Lower leg skin (tissue), 4 donors: ENCODE data around the gene ITM2C. TPM values are rescaled to one million over a fixed set of nuclear protein-coding genes. Genes with fewer than 3 reads are reported as not detected.

ENCODE experiments used
- DNase-seq, 2 donors: peaks; one replicate each; pipeline ENCODE4 v3.0.0-alpha.2; 2019; ENCODE audit warnings: low spot score in 2 of 2
- H3K4me3 ChIP-seq: fragments of 200-600 bp; sonication (generic); 2 replicates; pipeline ENCODE4 v1.5.1; 2017; ENCODE audit warnings: mild to moderate bottlenecking, low read depth; ENCODE audit not compliant: poor library complexity, severe bottlenecking
- CTCF ChIP-seq, 3 donors: fragments of 450-650 bp; IDR thresholded peaks; one replicate each; pipeline ENCODE4 v1.5.1; 2016; ENCODE audit warnings: antibody characterized with exemption in 3 of 3, mild to moderate bottlenecking in 3 of 3, moderate library complexity in 2 of 3
- POLR2A ChIP-seq, 2 donors: fragments of 450-650 bp; IDR thresholded peaks; one replicate each; pipeline ENCODE4 v1.6.1; 2016 to 2017; ENCODE audit warnings: antibody characterized with exemption in 2 of 2, mild to moderate bottlenecking in 1 of 2, moderate library complexity in 1 of 2
- WGBS, 2 donors: methylation state at CpG; one replicate each; pipeline ENCODE4 v1.1.5; 2018; 5-methylcytosine and 5-hydroxymethylcytosine counted together
- intact Hi-C: fragments of 100-400 bp; cut with DNase I; formaldehyde crosslinking; loops from one replicate; pipeline ENCODE4 v1.15.0; 2023; ENCODE audit warnings: low total_unique reads
- total RNA-seq, 4 donors: library from RNA; depleted of rRNA; stranded (reverse); fragments of >200 nt; gene quantifications; one replicate each; pipeline ENCODE4 v1.1.0, GENCODE V29; 2016

Gene ITM2C
- total RNA-seq, 4 donors from 2014 or later: 12.3 to 19.1 (median 14.0) TPM

GRCh38 chr2:230899287-230899686 lies 34.5 kb downstream of the ITM2C start:
- intact Hi-C loops: no loop called here
- 34 to 43% methylated on average over 5 of the region's 5 CpGs for WGBS, 2 donors
- no peak overlapping the region for H3K4me3 ChIP-seq
- TF ChIP-seq POLR2A (IDR thresholded peaks at IDR 0.05) (no peak), CTCF (IDR thresholded peaks at IDR 0.05) (no peak)
- peak in 1 of 2 donors; percentile 37 for DNase-seq

GRCh38 chr2:230899786-230900185 lies 35.0 kb downstream of the ITM2C start:
- TF ChIP-seq POLR2A (IDR thresholded peaks at IDR 0.05) (no peak), CTCF (IDR thresholded peaks at IDR 0.05) (no peak)
- intact Hi-C loops: no loop called here
- no peak for DNase-seq
- H3K4me3 ChIP-seq: no peak overlapping the region
- WGBS, 2 donors: 94 to 96% methylated on average over 4 of the region's 4 CpGs

GRCh38 chr2:230900336-230900995 lies 35.7 kb downstream of the ITM2C start:
- H3K4me3 ChIP-seq: no peak overlapping the region
- 76 to 77% methylated on average over 10 of the region's 10 CpGs for WGBS, 2 donors
- TF ChIP-seq CTCF (IDR thresholded peaks at IDR 0.05) (no peak), POLR2A (IDR thresholded peaks at IDR 0.05) (no peak)
- peak in 1 of 2 donors; percentile 74 for DNase-seq
- intact Hi-C loops: no loop called here

- TF ChIP-seq POLR2A (IDR thresholded peaks at IDR 0.05) (no peak), CTCF (IDR thresholded peaks at IDR 0.05) (no peak)
- intact Hi-C loops: no loop called here
- peak in 1 of 2 donors; percentile 53 for DNase-seq
- no peak overlapping the region for H3K4me3 ChIP-seq
- WGBS, 2 donors: 69 to 72% methylated on average over 5 of the region's 5 CpGs
Measured at GRCh38 chr2:230901006-230901405, 36.3 kb downstream of the ITM2C start.

- TF ChIP-seq POLR2A (IDR thresholded peaks at IDR 0.05): no peak
- no peak for TF ChIP-seq CTCF (IDR thresholded peaks at IDR 0.05)
- H3K4me3 ChIP-seq: no peak overlapping the region
- intact Hi-C loops: no loop called here
- 43 to 53% methylated on average over 8 of the region's 8 CpGs for WGBS, 2 donors
- peak in 1 of 2 donors; percentile 80 for DNase-seq
Measured at GRCh38 chr2:230902180-230902899, 37.6 kb downstream of the ITM2C start.
